GM20000 (cell line): ENCODE results near the gene QKI.

Experiments used
- DNase-seq: peaks from one replicate; pipeline ENCODE4 v3.0.0; 2012; ENCODE audit warnings: low spot score
- CTCF ChIP-seq: IDR thresholded peaks from 2 replicates; pipeline ENCODE4 v1.5.1; 2012; ENCODE audit warnings: mild to moderate bottlenecking, control low read depth; ENCODE audit errors: extremely low read depth, missing control alignments

The QKI gene

GRCh38 chr6:163406830-163407229, 7.7 kb upstream of the QKI start:
- DNase-seq: no peak
- TF ChIP-seq CTCF: no peak

- TF ChIP-seq CTCF: no peak
Observed at GRCh38 chr6:163408352-163408991, 6.0 kb upstream of the QKI start.

GRCh38 chr6:163409712-163410111, 4.8 kb upstream of the QKI start:
- DNase-seq: no peak
- TF ChIP-seq CTCF: no peak

More at GRCh38 chr6:163408352-163408991, 6.0 kb upstream of the QKI start:
- no peak for DNase-seq

GRCh38 chr6:163412341-163412740, 2.2 kb upstream of the QKI start:
- DNase-seq: no peak

GRCh38 chr6:163412801-163413344, 1.6 kb upstream of the QKI start:
- no peak for DNase-seq
- no peak for TF ChIP-seq CTCF

More at GRCh38 chr6:163412341-163412740, 2.2 kb upstream of the QKI start:
- no peak for TF ChIP-seq CTCF

- TF ChIP-seq CTCF: no peak
- DNase-seq: peak; percentile 99
Observed at GRCh38 chr6:163413345-163414116, 987 bp upstream of the QKI start.

- peak; percentile 56 for DNase-seq
- no peak for TF ChIP-seq CTCF
Observed at GRCh38 chr6:163414946-163415619, 565 bp downstream of the QKI start.
